Transverse colon (tissue), 4 donors: ENCODE data around the gene RAB17.

Experiments
- POLR2AphosphoS5 ChIP-seq, 3 donors: sonication (generic); formaldehyde crosslinking; IDR thresholded peaks; one replicate each; pipeline ENCODE4 v1.6.1; 2016; ENCODE audit warnings: antibody characterized with exemption in 3 of 3
- TF ChIP-seq, protein P1 (sequence below), 5 experiments: fragments of 200-600 bp in 3 of 5; fragments of 450-650 bp in 2 of 5; sonication (generic) in 3 of 5; IDR thresholded peaks; 1 replicate in 2 of 5; 2 replicates in 3 of 5; pipeline ENCODE4 v1.5.1; 2016 to 2017; ENCODE audit warnings: antibody characterized with exemption in 5 of 5, inconsistent platforms in 3 of 5, mild to moderate bottlenecking in 2 of 5, moderate library complexity in 1 of 5

DNA sequence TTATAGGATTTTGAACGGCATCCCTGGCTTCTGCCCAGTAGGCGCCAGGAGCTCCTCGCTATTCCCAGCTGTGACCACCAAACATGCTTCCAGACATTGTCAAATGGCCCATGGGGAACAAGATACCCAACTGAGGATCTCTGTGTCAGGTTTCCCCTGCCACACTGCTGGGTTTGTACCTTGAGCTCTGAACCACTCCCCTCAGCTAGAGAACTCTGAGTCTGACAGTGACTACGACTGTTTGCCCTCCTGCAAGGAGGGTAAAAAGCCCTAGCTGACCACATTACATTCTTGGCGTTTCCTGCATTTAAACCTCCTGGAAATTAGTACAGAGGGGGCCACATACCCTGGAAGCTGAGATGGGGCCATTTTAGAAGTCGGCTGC is 49.3 kb upstream of the RAB17 start:
- TF ChIP-seq, protein P1, sequence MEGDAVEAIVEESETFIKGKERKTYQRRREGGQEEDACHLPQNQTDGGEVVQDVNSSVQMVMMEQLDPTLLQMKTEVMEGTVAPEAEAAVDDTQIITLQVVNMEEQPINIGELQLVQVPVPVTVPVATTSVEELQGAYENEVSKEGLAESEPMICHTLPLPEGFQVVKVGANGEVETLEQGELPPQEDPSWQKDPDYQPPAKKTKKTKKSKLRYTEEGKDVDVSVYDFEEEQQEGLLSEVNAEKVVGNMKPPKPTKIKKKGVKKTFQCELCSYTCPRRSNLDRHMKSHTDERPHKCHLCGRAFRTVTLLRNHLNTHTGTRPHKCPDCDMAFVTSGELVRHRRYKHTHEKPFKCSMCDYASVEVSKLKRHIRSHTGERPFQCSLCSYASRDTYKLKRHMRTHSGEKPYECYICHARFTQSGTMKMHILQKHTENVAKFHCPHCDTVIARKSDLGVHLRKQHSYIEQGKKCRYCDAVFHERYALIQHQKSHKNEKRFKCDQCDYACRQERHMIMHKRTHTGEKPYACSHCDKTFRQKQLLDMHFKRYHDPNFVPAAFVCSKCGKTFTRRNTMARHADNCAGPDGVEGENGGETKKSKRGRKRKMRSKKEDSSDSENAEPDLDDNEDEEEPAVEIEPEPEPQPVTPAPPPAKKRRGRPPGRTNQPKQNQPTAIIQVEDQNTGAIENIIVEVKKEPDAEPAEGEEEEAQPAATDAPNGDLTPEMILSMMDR (IDR thresholded peaks at IDR 0.05), result no peak
- TF ChIP-seq POLR2AphosphoS5 (IDR thresholded peaks at IDR 0.05), result no peak
